Measurements from ENCODE around the gene ZC3H18.

Gene ZC3H18

GRCh38 chr16:88585269-88585668, 15.1 kb downstream of the ZC3H18 start:
- FAIRE-seq: no peak

- FAIRE-seq: no peak
These were observed 15.9 kb downstream of the ZC3H18 start for GRCh38 chr16:88585927-88586581.

- no peak for FAIRE-seq
These were observed 17.9 kb downstream of the ZC3H18 start for GRCh38 chr16:88588148-88588547.

- FAIRE-seq: no peak
These were observed 18.6 kb downstream of the ZC3H18 start for GRCh38 chr16:88588754-88589153.

GRCh38 chr16:88589441-88589840, 19.2 kb downstream of the ZC3H18 start:
- FAIRE-seq: no peak

GRCh38 chr16:88591577-88592021, 21.4 kb downstream of the ZC3H18 start:
- no peak for FAIRE-seq

- FAIRE-seq: no peak
These were observed 22.9 kb downstream of the ZC3H18 start for GRCh38 chr16:88593061-88593460.

- no peak for FAIRE-seq
These were observed 23.3 kb downstream of the ZC3H18 start for GRCh38 chr16:88593489-88593888.

GRCh38 chr16:88593910-88594309, 23.7 kb downstream of the ZC3H18 start:
- no peak for FAIRE-seq

- FAIRE-seq: no peak
These were observed 24.9 kb downstream of the ZC3H18 start for GRCh38 chr16:88595101-88595500.

GRCh38 chr16:88595921-88596320, 25.7 kb downstream of the ZC3H18 start:
- FAIRE-seq: no peak

- FAIRE-seq: no peak
These were observed 26.3 kb downstream of the ZC3H18 start for GRCh38 chr16:88596483-88596882.

- no peak for FAIRE-seq
These were observed 27.8 kb downstream of the ZC3H18 start for GRCh38 chr16:88597856-88598491.

- FAIRE-seq: no peak
These were observed 29.0 kb downstream of the ZC3H18 start for GRCh38 chr16:88599092-88599733.

- no peak for FAIRE-seq
These were observed 29.8 kb downstream of the ZC3H18 start for GRCh38 chr16:88599825-88600538.

- no peak for FAIRE-seq
These were observed 30.3 kb downstream of the ZC3H18 start for GRCh38 chr16:88600539-88600896.

- FAIRE-seq: no peak
These were observed 31.3 kb downstream of the ZC3H18 start for GRCh38 chr16:88601313-88602036.

- FAIRE-seq: no peak
These were observed 31.9 kb downstream of the ZC3H18 start for GRCh38 chr16:88602091-88602490.

GRCh38 chr16:88605186-88606147, 35.3 kb downstream of the ZC3H18 start:
- FAIRE-seq: no peak

- FAIRE-seq: no peak
These were observed 36.0 kb downstream of the ZC3H18 start for GRCh38 chr16:88606148-88606757.

GRCh38 chr16:88608076-88608475, 37.9 kb downstream of the ZC3H18 start:
- FAIRE-seq: no peak

Data from A204.1 (cell line).